ENCODE measurements around the gene VPS18.

GRCh38 chr15:40845511-40846284 lies 48.6 kb upstream of the VPS18 start:
- TF ChIP-seq CTCF (IDR thresholded peaks at IDR 0.05) (no peak), POLR2A (IDR thresholded peaks at IDR 0.05) (no peak), POLR2AphosphoS5 (IDR thresholded peaks at IDR 0.05) (no peak)
